Stomach smooth muscle (tissue), 2 donors: ENCODE measurements around the gene PACRG.

Experiments
- H3K27ac ChIP-seq: one replicate; pipeline ENCODE4 v1.7.0; 2013; ENCODE audit warnings: mild to moderate bottlenecking, low read length, inconsistent platforms
- H3K27me3 ChIP-seq, 2 donors: one replicate each; pipeline ENCODE4 v1.7.0; 2013; ENCODE audit warnings: low read length in 2 of 2; ENCODE audit not compliant: insufficient read depth in 2 of 2, control insufficient read depth in 1 of 2
- H3K36me3 ChIP-seq, 2 donors: one replicate each; pipeline ENCODE4 v1.7.0; 2013; ENCODE audit warnings: low read length in 2 of 2; ENCODE audit not compliant: control insufficient read depth in 2 of 2, insufficient read depth in 2 of 2
- H3K4me1 ChIP-seq: one replicate; pipeline ENCODE4 v1.7.0; 2013; ENCODE audit warnings: low read length; ENCODE audit not compliant: control insufficient read depth, insufficient read depth
- H3K4me3 ChIP-seq, 2 donors: one replicate each; pipeline ENCODE4 v1.7.0; 2013; ENCODE audit warnings: low read length in 2 of 2
- H3K9ac ChIP-seq, 2 donors: one replicate each; pipeline ENCODE4 v1.7.0; 2013; ENCODE audit warnings: low read length in 2 of 2, mild to moderate bottlenecking in 1 of 2
- H3K9me3 ChIP-seq, 2 donors: one replicate each; pipeline ENCODE4 v1.7.0; 2013; ENCODE audit warnings: low read length in 2 of 2; ENCODE audit not compliant: control insufficient read depth in 2 of 2
- donor health status: healthy.
- donor health status: Pancreatic carcinoma.

PACRG gene

DNA sequence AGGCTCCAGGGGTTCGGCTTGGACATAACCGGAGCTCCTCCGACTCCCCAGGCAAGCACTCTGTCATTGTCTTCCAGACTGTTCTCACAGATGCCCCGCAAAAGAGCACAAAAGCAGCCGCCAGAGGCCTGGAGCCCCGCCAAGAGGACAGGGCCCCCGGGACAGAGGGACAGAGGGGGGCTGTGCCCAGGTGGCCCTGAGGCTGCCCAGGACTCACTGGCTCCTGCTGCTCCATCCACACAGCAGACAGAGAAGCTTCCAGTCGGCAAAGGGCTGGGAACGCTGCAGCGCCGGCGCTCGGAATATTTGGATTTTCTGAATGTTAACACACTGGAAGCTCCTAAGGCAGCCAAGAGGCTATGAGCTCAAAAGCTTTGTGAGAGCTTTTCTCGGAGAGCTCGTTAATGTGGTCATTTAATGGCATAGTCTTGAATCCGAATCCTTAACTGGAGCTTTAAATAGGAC, 618.8 kb downstream of the PACRG start:
- Histone ChIP-seq H3K27ac (no peak overlapping the region), H3K9me3 (no peaks in the 10 kb centered on the region), H3K36me3 (no peaks in the 10 kb centered on the region), H3K4me3 (peak overlapping the region in 1 of 2 donors; percentile 59), H3K4me1 (peaks cover 10% of the 10 kb centered on the region), H3K9ac (no peak overlapping the region), H3K27me3 (no peaks in the 10 kb centered on the region)

DNA sequence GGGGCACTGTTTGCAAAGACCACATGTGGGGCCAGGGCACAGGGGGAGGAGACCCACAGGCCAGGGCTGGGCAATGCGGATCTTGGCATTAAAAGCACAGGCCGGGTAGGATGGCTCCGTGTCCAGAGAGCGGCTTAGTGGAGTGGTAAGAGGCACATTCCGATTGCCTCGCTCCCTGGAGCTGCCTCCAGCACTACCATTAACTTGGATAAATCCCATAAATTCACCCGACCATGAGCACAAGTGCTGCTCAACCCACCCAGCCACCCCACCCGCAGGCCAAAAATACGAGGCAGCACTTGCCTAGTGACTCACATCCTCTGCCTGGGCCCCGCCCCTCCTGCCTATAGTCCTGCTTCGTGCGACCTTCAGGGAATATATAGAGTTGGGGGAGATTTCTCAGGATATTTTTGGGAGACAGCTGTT, 619.3 kb downstream of the PACRG start:
- H3K27ac ChIP-seq, result no peak overlapping the region
- no peaks in the 10 kb centered on the region for H3K36me3 ChIP-seq
- H3K27me3 ChIP-seq, result no peaks in the 10 kb centered on the region
- no peak overlapping the region for H3K9ac ChIP-seq
- H3K9me3 ChIP-seq, result no peaks in the 10 kb centered on the region
- peaks cover 10% of the 10 kb centered on the region for H3K4me1 ChIP-seq
- no peak overlapping the region for H3K4me3 ChIP-seq

DNA sequence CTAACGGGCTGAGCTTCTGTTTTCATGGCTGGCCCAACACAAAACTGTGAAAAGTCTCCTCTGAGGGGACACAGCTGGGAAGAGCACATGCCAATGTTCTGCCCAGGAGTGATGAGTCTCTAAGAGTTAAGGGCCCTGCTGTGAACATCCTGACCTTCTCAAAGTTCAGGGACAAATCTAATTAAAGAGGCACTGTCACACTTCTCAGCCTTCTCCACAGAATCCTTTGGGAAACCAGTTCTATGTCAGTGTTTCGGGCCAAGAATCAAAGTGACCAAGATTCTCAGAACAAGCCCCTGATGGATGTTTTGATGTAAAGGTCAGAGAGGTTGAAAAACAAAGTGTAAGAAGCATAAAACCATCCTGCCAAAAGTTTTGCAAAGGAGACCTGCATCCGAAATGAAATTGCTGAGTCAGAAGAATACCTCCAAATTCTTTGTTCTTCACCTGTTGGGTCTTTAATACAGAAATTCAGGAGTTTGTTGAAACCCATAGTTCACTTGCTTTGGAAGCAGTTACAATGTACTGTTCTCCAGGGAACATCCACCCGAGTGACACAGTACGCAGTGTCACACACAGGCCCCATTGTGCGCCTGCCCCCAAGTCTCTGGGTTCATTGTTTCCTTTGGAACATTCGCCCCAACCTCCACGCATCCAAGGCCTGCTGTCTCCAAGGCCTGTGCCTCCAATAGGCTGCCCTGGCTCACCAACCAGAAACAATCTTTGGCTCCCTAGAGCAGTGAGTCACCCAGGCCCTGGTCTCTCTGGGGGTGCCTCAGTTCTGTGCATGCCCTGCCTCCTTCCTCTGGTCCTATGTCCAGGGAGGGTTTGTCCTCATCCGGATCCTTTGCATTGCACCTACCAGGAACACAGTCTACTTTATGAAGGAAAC, 621.3 kb downstream of the PACRG start:
- H3K9ac ChIP-seq, result no peak overlapping the region
- H3K27me3 ChIP-seq, result no peaks in the 10 kb centered on the region
- H3K36me3 ChIP-seq, result no peaks in the 10 kb centered on the region
- peaks cover 10% of the 10 kb centered on the region for H3K4me1 ChIP-seq
- H3K27ac ChIP-seq, result no peak overlapping the region
- H3K4me3 ChIP-seq, result no peak overlapping the region
- no peaks in the 10 kb centered on the region for H3K9me3 ChIP-seq

DNA sequence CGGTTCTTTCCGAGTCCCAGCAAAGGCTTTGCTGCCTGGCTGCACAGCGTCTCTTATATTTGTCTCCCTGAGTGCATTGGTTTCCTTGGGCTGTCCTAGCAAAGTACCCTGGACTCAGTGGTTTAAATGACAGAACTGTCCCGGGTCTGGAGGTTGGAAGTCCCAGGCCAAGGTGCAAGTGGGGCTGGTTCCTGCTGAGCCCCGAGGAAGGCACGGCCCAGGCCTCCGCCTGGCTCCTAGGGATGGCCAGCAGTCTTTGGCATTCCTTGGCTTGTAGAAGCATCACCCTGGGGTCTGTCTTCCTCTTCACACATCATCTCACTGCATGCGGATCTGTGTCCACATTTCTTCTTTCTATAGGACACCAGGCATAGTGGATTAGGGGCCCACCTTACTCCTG, 621.9 kb downstream of the PACRG start:
- no peaks in the 10 kb centered on the region for H3K27me3 ChIP-seq
- H3K36me3 ChIP-seq, result no peaks in the 10 kb centered on the region
- H3K9me3 ChIP-seq, result no peaks in the 10 kb centered on the region
- H3K9ac ChIP-seq, result no peak overlapping the region
- H3K4me3 ChIP-seq, result no peak overlapping the region
- peaks cover 11% of the 10 kb centered on the region for H3K4me1 ChIP-seq
- H3K27ac ChIP-seq, result no peak overlapping the region

DNA sequence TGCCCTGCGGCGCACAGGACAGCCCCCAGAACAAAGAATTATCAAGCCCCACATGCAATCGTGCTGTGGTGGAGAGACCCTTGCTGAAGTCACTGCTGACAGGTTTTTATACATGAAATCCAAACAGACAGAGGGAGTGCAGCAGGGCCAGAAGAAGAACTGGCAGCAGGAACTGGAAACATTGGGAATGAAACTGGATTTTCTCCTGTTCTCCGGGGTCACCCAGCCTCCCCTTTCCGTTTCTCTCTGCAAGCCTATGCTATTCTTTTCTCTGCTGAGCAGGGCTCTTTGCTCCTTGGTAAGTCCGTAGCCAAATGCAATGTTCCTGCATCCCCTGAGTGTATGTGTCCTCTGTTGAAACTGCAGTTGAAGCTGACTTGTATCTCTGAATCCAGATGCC, 623.2 kb downstream of the PACRG start:
- Histone ChIP-seq H3K9me3 (no peaks in the 10 kb centered on the region), H3K4me3 (no peak overlapping the region), H3K27me3 (no peaks in the 10 kb centered on the region), H3K36me3 (no peaks in the 10 kb centered on the region), H3K4me1 (peaks cover 12% of the 10 kb centered on the region), H3K9ac (no peak overlapping the region), H3K27ac (no peak overlapping the region)

DNA sequence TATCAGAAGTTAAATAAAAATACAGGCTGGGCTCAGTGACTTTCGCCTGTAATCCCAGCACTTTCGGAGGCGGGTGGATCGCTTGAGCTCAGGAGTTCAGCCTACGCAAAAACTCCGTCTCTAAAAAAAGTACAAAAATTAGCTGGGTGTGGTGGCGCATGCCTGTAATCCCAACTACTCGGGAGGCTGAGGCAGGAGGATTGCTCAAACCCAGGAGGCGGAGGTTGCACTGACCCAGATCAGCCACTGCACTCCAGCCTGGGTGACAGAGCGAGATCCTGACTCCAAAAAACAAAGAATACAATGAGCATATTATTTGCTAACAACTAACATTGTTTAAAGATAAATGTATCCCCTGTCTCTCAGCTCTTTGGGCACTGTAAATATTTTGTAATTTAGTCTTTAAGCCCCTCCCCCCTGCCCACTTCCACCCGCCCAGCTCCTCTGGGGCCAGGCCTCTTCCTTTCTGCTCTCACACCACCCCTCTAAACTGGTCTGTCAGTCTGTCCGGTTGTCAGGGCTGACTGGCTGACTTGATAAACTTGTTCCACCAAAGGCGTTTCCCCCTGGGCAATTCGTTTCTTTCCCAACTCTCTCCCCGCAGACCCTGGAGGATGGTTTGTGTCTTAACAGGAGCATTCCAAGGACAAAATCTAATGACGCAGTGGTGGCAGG, 624.4 kb downstream of the PACRG start:
- Histone ChIP-seq H3K27me3 (no peaks in the 10 kb centered on the region), H3K9me3 (no peaks in the 10 kb centered on the region), H3K4me1 (peaks cover 3% of the 10 kb centered on the region), H3K9ac (no peak overlapping the region), H3K4me3 (no peak overlapping the region), H3K27ac (no peak overlapping the region), H3K36me3 (no peaks in the 10 kb centered on the region)

DNA sequence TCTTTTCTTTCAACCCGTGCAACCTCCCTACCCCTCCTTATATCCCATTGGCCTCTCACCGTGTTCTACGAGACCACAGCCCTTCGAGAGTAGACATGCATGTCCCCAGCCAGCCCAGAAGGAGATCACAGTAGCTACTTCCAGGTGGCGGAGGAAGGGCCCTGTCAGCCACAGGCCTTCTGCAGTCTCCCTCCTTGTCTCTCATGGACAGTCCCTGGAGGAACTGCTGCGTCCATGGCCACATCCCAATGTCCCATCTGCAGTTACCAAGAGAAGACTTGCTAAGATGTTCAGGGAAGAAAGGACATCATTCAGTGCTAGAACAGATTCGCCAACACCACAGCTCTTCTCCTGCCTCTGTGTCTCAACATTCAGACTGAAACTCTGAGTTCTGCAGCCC, 625.2 kb downstream of the PACRG start:
- no peak overlapping the region for H3K4me3 ChIP-seq
- H3K4me1 ChIP-seq, result peaks cover 2% of the 10 kb centered on the region
- H3K9me3 ChIP-seq, result no peaks in the 10 kb centered on the region
- no peaks in the 10 kb centered on the region for H3K36me3 ChIP-seq
- no peaks in the 10 kb centered on the region for H3K27me3 ChIP-seq
- H3K27ac ChIP-seq, result no peak overlapping the region
- H3K9ac ChIP-seq, result no peak overlapping the region

DNA sequence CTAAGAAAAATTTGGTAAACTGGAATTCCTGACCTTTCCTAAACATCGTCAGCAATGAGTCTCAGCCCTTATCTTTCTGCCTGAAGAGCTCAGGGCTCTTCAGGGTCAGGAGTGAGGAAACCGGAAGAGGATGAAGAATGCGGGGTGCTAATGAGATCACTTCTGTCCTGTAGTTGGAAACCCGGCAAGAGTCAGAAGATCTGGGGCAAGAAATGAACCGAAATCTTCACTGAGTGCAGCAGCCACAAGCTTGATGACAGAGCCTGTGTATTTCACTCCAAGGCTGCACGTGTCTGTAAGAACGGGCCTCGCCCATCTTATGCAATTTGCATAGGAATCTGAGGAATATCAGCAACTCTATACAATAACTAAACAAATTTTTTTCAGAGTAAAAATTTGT, 626.3 kb downstream of the PACRG start:
- peaks cover 2% of the 10 kb centered on the region for H3K4me1 ChIP-seq
- no peak overlapping the region for H3K9ac ChIP-seq
- H3K27ac ChIP-seq, result no peak overlapping the region

DNA sequence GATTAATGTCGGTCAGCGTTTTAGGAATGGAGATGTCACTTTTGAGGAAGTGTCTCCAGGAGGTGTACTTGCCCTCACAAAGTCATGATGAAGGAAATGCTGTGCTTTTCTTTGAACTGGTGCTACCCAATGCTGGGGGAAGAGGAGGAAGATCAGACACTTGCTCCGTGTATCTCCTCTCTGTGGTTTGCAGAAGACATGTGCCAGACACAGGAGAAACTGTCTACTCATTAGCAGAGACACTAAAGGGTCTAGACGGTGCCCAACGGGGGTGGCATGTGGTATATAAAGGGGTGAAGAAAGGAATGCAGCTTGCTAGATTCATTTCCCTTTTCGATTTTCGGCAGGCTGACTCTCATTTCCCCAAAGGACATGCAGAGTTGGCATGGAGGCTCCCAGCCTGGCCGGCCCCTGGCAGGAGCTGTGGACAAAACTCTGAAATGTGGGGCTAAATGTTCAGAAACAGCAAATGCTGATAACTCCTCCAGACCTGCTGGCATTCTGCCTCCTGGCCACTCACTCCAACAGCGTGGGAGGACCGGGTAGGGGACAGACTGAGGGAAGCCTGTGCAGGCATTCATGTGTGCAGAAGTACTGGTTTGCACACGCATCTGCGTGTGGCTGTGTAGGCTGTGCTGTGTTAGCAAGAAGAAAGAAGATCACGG, 627.1 kb downstream of the PACRG start:
- H3K4me1 ChIP-seq, result peaks cover 2% of the 10 kb centered on the region
- no peaks in the 10 kb centered on the region for H3K27me3 ChIP-seq
- H3K27ac ChIP-seq, result no peak overlapping the region
- H3K9ac ChIP-seq, result no peak overlapping the region
- no peaks in the 10 kb centered on the region for H3K36me3 ChIP-seq
- peak overlapping the region in 1 of 2 donors; percentile 8 for H3K4me3 ChIP-seq
- no peaks in the 10 kb centered on the region for H3K9me3 ChIP-seq

More for the DNA sequence above, 626.3 kb downstream of the PACRG start:
- Histone ChIP-seq H3K4me3 (no peak overlapping the region), H3K9me3 (no peaks in the 10 kb centered on the region), H3K27me3 (no peaks in the 10 kb centered on the region), H3K36me3 (no peaks in the 10 kb centered on the region)

DNA sequence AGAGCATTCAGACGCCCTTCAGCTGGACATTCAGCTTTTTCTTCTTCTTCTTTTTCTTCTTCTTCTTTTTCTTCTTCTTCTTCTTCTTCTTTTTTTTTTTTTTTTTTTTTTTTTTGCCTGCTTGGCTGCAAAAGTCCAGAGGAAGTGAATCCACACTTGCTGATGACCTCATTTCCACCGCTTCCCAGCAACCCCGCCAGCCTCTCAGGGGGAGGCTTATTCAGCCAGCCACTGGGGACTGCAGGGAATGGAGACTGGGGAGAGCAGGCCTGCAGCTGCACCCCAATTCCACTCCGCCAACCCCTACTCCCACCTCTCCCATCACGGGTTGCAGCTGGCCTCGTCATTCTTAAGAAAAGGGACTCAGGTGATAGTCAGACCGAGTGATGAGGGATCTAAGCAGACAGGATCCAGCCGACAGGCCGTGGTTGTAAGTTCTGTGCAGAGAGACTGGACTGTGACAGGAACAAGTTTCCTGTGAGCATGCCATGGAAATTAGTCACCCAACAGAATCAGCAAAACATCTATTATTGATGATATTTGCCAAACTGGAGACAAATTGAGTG, 627.7 kb downstream of the PACRG start:
- peak overlapping the region; percentile 11 for H3K27ac ChIP-seq
- H3K9me3 ChIP-seq, result no peaks in the 10 kb centered on the region
- no peaks in the 10 kb centered on the region for H3K36me3 ChIP-seq
- peak overlapping the region in 1 of 2 donors; percentile 29 for H3K4me3 ChIP-seq
- H3K27me3 ChIP-seq, result no peaks in the 10 kb centered on the region
- no peak overlapping the region for H3K9ac ChIP-seq
- peaks cover 2% of the 10 kb centered on the region for H3K4me1 ChIP-seq
